ENCODE results near the gene GABBR2.

GABBR2 gene

GRCh38 chr9:98720402-98720801 is 11.7 kb upstream of the GABBR2 start:
- DNase-seq (ENCODE audit: low spot score), result no peak

GRCh38 chr9:98719055-98719454 is 10.3 kb upstream of the GABBR2 start:
- DNase-seq (ENCODE audit: low spot score), result no peak

- no peak for DNase-seq (ENCODE audit: low spot score)
Measured at GRCh38 chr9:98714833-98715232, 6.1 kb upstream of the GABBR2 start.

GRCh38 chr9:98712987-98713386 is 4.3 kb upstream of the GABBR2 start:
- DNase-seq (ENCODE audit: low spot score), result no peak

GRCh38 chr9:98709968-98710965 is 1.5 kb upstream of the GABBR2 start:
- DNase-seq (ENCODE audit: low spot score), result peak; percentile 44

GRCh38 chr9:98708103-98708932 is 417 bp downstream of the GABBR2 start:
- no peak for DNase-seq (ENCODE audit: low spot score)

- DNase-seq (ENCODE audit: low spot score), result peak; percentile 74
Measured at GRCh38 chr9:98707166-98708102, 1.3 kb downstream of the GABBR2 start.

GRCh38 chr9:98706651-98707165 is 2.0 kb downstream of the GABBR2 start:
- peak; percentile 40 for DNase-seq (ENCODE audit: low spot score)

- no peak for DNase-seq (ENCODE audit: low spot score)
Measured at GRCh38 chr9:98702835-98703380, 5.8 kb downstream of the GABBR2 start.

GRCh38 chr9:98702340-98702739 is 6.4 kb downstream of the GABBR2 start:
- DNase-seq (ENCODE audit: low spot score), result no peak

- DNase-seq (ENCODE audit: low spot score), result no peak
Measured at GRCh38 chr9:98701576-98701975, 7.2 kb downstream of the GABBR2 start.

GRCh38 chr9:98700801-98701200 is 7.9 kb downstream of the GABBR2 start:
- DNase-seq (ENCODE audit: low spot score), result no peak

GRCh38 chr9:98698856-98699255 is 9.9 kb downstream of the GABBR2 start:
- DNase-seq (ENCODE audit: low spot score), result no peak

- no peak for DNase-seq (ENCODE audit: low spot score)
Measured at GRCh38 chr9:98694943-98695342, 13.8 kb downstream of the GABBR2 start.

- no peak for DNase-seq (ENCODE audit: low spot score)
Measured at GRCh38 chr9:98692392-98692791, 16.3 kb downstream of the GABBR2 start.

GRCh38 chr9:98691890-98692289 is 16.8 kb downstream of the GABBR2 start:
- no peak for DNase-seq (ENCODE audit: low spot score)

GRCh38 chr9:98690686-98691085 is 18.0 kb downstream of the GABBR2 start:
- DNase-seq (ENCODE audit: low spot score), result no peak

- no peak for DNase-seq (ENCODE audit: low spot score)
Measured at GRCh38 chr9:98688710-98689495, 19.8 kb downstream of the GABBR2 start.

- peak; percentile 51 for DNase-seq (ENCODE audit: low spot score)
Measured at GRCh38 chr9:98687911-98688310, 20.8 kb downstream of the GABBR2 start.
